Measurements from ENCODE around the gene ACSS1.

DNA sequence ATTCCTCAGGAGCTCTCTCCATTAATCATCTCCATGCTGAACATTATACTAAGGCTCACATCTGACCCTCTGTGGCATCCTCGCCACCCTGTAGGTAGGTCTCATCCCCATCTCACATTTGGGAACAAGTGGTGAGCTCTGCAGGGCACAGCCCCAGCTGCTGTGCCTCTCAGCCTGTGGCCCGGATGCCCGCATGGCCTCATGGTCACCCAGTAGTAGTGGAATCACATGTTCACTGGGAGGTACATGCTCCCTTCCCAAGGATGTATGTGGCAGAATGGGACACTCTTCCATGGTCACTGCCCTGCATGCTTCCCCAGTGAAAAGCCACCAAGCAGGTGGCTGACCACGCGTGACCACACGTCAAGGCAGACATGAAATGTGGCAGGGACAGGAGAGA lies 39.1 kb downstream of the ACSS1 start:
- TF ChIP-seq POLR2AphosphoS5 (IDR thresholded peaks at IDR 0.05; ENCODE audit: low read depth) = no peak
- TF ChIP-seq, protein P1, sequence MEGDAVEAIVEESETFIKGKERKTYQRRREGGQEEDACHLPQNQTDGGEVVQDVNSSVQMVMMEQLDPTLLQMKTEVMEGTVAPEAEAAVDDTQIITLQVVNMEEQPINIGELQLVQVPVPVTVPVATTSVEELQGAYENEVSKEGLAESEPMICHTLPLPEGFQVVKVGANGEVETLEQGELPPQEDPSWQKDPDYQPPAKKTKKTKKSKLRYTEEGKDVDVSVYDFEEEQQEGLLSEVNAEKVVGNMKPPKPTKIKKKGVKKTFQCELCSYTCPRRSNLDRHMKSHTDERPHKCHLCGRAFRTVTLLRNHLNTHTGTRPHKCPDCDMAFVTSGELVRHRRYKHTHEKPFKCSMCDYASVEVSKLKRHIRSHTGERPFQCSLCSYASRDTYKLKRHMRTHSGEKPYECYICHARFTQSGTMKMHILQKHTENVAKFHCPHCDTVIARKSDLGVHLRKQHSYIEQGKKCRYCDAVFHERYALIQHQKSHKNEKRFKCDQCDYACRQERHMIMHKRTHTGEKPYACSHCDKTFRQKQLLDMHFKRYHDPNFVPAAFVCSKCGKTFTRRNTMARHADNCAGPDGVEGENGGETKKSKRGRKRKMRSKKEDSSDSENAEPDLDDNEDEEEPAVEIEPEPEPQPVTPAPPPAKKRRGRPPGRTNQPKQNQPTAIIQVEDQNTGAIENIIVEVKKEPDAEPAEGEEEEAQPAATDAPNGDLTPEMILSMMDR (conservative IDR thresholded peaks at IDR 0.05; ENCODE audit: low read depth in 2 of 2) = no peak
- no peak for TF ChIP-seq EZH2phosphoT487 (IDR thresholded peaks at IDR 0.05; ENCODE audit: unreplicated experiment)
- TF ChIP-seq EZH2 (IDR thresholded peaks at IDR 0.05; ENCODE audit: low read depth, unreplicated experiment) = no peak
- TF ChIP-seq, protein P2, sequence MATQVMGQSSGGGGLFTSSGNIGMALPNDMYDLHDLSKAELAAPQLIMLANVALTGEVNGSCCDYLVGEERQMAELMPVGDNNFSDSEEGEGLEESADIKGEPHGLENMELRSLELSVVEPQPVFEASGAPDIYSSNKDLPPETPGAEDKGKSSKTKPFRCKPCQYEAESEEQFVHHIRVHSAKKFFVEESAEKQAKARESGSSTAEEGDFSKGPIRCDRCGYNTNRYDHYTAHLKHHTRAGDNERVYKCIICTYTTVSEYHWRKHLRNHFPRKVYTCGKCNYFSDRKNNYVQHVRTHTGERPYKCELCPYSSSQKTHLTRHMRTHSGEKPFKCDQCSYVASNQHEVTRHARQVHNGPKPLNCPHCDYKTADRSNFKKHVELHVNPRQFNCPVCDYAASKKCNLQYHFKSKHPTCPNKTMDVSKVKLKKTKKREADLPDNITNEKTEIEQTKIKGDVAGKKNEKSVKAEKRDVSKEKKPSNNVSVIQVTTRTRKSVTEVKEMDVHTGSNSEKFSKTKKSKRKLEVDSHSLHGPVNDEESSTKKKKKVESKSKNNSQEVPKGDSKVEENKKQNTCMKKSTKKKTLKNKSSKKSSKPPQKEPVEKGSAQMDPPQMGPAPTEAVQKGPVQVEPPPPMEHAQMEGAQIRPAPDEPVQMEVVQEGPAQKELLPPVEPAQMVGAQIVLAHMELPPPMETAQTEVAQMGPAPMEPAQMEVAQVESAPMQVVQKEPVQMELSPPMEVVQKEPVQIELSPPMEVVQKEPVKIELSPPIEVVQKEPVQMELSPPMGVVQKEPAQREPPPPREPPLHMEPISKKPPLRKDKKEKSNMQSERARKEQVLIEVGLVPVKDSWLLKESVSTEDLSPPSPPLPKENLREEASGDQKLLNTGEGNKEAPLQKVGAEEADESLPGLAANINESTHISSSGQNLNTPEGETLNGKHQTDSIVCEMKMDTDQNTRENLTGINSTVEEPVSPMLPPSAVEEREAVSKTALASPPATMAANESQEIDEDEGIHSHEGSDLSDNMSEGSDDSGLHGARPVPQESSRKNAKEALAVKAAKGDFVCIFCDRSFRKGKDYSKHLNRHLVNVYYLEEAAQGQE (IDR thresholded peaks at IDR 0.05; ENCODE audit: unreplicated experiment) = no peak
- no peak for TF ChIP-seq CREB1 (CRISPR knock-in tag; IDR thresholded peaks at IDR 0.05; ENCODE audit: low read depth)
- TF ChIP-seq JUNB (IDR thresholded peaks at IDR 0.05; ENCODE audit: unreplicated experiment) = no peak
- TF ChIP-seq NANOG (IDR thresholded peaks at IDR 0.05; ENCODE audit: borderline replicate concordance) = no peak
- no peak for TF ChIP-seq ZNF114 (CRISPR knock-in tag; IDR thresholded peaks at IDR 0.05)
